Measurements from ENCODE around the gene CHRNB1. TPM values are rescaled to one million over a fixed set of nuclear protein-coding genes. Genes with fewer than 3 reads are reported as not detected.

The CHRNB1 gene
- total RNA-seq, 1 donor from 2014 or later: 9.7 TPM

DNA sequence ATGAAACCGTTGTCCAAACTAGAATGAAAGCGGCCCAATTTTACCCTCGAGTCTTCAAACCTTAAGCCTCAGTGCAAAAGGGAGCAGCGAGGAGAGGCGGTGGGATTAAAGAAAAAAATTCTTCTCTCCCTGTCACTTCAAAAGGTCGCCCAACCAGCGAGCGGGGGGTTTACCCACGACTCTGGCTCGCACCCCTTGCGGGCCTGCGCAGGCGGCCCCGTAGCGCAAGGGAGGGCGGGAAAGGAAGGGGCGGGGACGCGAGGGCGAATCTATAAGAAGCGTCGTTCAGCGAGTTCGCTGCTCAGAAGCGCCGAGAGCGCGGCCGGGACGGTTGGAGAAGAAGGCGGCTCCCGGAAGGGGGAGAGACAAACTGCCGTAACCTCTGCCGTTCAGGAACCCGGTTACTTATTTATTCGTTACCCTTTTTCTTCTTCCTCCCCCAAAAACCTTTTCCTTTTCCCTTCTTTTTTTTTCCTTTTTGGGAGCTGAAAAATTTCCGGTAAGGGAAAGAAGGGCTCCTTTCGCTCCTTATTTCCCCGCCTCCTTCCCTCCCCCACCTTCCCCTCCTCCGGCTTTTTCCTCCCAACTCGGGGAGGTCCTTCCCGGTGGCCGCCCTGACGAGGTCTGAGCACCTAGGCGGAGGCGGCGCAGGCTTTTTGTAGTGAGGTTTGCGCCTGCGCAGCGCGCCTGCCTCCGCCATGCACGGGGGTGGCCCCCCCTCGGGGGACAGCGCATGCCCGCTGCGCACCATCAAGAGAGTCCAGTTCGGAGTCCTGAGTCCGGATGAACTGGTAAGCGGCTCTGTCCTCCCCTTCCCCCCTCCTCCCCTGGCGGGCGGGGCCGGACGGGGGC is 39.4 kb downstream of the CHRNB1 start, which contains the start of gene POLR2A:
POLR2A (plus strand) TSS at position 300 of the 852 bp plus-strand sequence.
- TF ChIP-seq, protein P1, sequence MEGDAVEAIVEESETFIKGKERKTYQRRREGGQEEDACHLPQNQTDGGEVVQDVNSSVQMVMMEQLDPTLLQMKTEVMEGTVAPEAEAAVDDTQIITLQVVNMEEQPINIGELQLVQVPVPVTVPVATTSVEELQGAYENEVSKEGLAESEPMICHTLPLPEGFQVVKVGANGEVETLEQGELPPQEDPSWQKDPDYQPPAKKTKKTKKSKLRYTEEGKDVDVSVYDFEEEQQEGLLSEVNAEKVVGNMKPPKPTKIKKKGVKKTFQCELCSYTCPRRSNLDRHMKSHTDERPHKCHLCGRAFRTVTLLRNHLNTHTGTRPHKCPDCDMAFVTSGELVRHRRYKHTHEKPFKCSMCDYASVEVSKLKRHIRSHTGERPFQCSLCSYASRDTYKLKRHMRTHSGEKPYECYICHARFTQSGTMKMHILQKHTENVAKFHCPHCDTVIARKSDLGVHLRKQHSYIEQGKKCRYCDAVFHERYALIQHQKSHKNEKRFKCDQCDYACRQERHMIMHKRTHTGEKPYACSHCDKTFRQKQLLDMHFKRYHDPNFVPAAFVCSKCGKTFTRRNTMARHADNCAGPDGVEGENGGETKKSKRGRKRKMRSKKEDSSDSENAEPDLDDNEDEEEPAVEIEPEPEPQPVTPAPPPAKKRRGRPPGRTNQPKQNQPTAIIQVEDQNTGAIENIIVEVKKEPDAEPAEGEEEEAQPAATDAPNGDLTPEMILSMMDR (IDR thresholded peaks at IDR 0.05; ENCODE audit: insufficient read depth, low read length, severe bottlenecking): no peak
- peaks cover 1% of the 10 kb centered on the region for H3K36me3 ChIP-seq (ENCODE audit: control insufficient read depth, insufficient read depth, low read length)
- no peak for FAIRE-seq
- peak within 1 kb of the TSS; percentile 79 for H3K4me3 ChIP-seq (ENCODE audit: low read depth, low read length)
- no peaks in the 10 kb centered on the region for H3K27me3 ChIP-seq (ENCODE audit: control insufficient read depth, insufficient read depth, low read length)
- DNase-seq (ENCODE audit: low read depth): peak; percentile 93

DNA sequence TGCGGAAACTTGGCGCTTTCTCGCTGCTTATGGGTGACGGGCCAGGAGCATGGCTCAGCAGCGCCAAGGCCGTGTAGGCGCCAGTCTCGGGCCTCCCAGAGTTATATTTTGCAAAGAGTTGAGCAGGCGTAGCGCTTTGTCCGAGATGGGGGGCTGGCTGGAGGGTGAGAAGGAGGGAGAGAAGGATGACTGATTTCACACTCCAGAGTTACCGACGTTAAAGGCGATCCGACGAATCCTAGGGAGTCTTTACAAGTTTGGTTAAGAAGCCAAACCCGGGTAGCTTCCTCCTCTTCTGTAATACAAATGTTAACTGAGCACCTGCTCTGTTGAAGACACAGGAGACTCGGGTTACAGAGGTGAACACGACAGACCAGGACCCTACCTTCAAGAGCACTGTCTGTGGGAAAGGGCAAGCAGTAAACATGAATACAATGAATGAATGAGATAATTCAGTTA is 40.1 kb downstream of the CHRNB1 start:
- Histone ChIP-seq H3K27me3 (ENCODE audit: control insufficient read depth, insufficient read depth, low read length) (no peaks in the 10 kb centered on the region), H3K4me3 (ENCODE audit: low read depth, low read length) (peak overlapping the region; percentile 79), H3K36me3 (ENCODE audit: control insufficient read depth, insufficient read depth, low read length) (peaks cover 1% of the 10 kb centered on the region)
- TF ChIP-seq, protein P1 (IDR thresholded peaks at IDR 0.05; ENCODE audit: insufficient read depth, low read length, severe bottlenecking): no peak
- DNase-seq (ENCODE audit: low read depth) (no peak), FAIRE-seq (no peak)

DNA sequence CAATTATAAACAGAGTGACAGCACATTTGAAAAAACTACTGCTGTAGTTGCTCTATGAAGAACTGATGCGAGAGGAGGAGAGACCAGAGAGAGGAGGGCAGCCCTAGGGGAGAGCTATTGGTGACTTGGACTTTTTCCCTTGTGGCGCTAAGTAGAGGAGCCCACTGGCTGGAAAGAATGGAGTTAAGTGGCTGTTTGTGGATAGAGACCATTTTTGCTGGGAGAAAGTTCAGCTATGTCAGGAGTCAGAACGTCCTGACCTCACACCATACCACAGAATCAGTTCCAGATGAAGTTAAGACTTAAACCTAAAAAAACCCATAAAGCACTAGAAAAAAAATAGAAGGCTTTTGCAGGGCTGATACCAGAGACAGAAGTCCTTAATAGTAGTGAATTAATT is 41.3 kb downstream of the CHRNB1 start:
- Histone ChIP-seq H3K27me3 (ENCODE audit: control insufficient read depth, insufficient read depth, low read length) (no peaks in the 10 kb centered on the region), H3K36me3 (ENCODE audit: control insufficient read depth, insufficient read depth, low read length) (peaks cover 1% of the 10 kb centered on the region), H3K4me3 (ENCODE audit: low read depth, low read length) (peak overlapping the region; percentile 79)
- no peak for FAIRE-seq
- TF ChIP-seq, protein P1 (IDR thresholded peaks at IDR 0.05; ENCODE audit: insufficient read depth, low read length, severe bottlenecking): no peak
- no peak for DNase-seq (ENCODE audit: low read depth)

DNA sequence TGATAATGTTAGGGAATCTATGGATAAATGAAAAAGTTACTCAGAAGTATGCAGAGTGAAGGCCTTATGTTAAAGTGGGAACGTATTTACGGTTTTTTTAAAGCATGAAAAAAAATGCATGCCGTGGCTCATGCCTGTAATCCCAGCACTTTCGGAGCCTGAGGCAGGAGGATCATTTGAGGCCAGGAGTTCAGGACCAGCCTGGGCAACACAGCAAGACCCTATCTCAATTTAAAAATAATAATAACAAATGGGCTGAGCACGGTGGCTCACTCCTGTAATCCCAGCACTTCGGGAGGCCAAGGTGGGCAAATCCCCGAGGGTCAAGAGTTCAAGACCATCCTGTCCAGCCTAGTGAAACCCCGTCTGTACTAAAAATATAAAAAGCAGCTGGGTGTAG is 45.3 kb downstream of the CHRNB1 start:
- no peak for FAIRE-seq
- no peak for DNase-seq (ENCODE audit: low read depth)
- Histone ChIP-seq H3K27me3 (ENCODE audit: control insufficient read depth, insufficient read depth, low read length) (no peaks in the 10 kb centered on the region), H3K36me3 (ENCODE audit: control insufficient read depth, insufficient read depth, low read length) (peaks cover 7% of the 10 kb centered on the region), H3K4me3 (ENCODE audit: low read depth, low read length) (no peak overlapping the region)
- TF ChIP-seq, protein P1 (IDR thresholded peaks at IDR 0.05; ENCODE audit: insufficient read depth, low read length, severe bottlenecking): no peak

DNA sequence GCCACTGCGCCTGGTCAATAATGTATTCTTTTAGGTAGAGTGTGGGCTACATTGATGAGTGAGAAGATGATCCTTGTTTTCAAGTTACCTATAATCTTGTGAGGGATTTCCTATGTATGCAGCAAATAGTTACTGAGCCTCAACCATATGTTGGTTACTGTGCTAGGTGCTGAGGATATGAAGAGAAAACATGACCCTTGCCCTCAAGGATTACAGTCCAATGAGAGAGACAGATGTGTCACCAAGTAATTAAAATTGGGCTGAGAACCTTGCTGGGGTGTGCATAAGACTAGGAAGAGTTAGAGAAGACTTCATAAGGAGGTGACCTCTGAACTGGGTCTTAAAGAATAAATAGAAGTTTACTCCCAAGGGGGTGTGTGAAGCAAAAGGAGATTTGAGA is 46.7 kb downstream of the CHRNB1 start:
- no peak for FAIRE-seq
- peaks cover 16% of the 10 kb centered on the region for H3K36me3 ChIP-seq (ENCODE audit: control insufficient read depth, insufficient read depth, low read length)

More for the DNA sequence above, 46.7 kb downstream of the CHRNB1 start:
- Histone ChIP-seq H3K27me3 (ENCODE audit: control insufficient read depth, insufficient read depth, low read length) (no peaks in the 10 kb centered on the region), H3K4me3 (ENCODE audit: low read depth, low read length) (no peak overlapping the region)
- TF ChIP-seq, protein P1 (IDR thresholded peaks at IDR 0.05; ENCODE audit: insufficient read depth, low read length, severe bottlenecking): no peak
- no peak for DNase-seq (ENCODE audit: low read depth)

Measured in bronchial epithelial cell (primary cell).